HG02642 (cell line): ENCODE data around the gene ANKRD10.

Experiments
- ATAC-seq: cut with Tn5 transposase; IDR thresholded peaks from one replicate; pipeline ENCODE4 v1.9.1; 2021; ENCODE audit warnings: mild to moderate bottlenecking; ENCODE audit not compliant: unreplicated experiment, poor library complexity

ANKRD10 gene

DNA sequence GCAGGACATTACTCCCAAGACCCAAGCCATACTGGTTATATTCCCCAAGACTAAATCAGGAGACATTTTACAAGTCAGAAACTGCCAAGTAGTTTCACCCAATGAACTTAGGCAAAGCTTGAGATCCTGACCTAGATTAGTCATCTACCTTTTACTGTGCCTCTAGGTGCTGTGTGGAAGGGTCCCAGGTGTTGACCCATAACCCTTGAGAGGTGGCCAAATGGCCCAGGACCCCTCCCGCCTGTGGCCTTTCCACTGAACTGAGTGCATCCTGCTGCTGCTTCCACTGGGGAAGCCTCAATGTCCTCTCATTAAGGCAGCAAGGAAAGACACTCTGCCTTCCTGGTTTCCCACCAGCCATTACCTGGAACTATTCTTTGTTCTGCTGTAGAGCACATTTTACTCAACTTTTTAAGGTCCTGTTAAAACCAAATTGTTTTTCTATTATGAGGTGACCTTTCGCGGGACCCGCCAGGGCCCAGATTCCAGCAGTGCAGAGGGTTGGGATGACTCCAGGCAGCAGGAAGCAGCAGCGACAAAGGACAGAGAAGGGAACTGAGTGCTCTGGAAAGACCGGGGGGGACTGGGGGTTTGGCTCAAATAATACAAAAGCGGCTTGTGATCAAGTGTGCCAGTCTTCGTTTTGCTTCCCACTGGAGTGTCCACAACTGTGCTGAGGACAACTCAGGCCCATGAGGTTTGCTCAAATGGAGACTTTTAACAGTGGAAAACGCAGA is 27.1 kb downstream of the ANKRD10 start:
- no peak for ATAC-seq

DNA sequence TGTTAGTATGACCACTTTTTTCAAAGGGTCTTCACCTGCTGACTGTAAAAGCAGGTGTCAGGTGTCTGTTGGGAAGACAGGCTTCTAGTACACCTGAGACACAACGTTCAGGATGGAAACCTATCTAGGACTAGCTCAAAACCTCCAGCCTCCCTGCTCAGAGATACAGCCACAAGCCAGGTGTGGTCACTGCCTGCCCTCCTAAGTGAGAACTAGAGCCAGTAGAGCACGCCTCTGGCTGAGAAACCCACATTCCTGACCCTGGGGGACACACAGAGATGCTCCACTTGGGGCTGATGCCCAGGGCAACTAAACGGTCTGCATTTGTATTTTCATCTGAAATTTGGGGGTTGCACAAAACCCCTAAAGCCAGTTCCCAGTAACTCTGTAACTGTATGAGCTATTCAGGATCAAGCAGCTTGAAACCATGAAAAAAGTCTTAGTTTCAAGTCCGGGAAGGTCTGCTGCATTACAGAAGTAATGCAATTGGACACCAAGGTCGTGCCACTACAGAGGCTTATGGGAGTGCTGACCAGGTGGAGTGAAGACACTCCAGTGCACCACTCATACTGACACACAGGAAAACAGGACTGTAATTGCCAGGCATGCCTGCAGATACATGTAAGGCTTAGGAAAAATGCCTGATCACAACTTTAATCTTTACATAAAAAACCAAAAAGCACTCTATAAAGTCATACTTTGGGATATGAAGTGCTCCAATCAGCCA is 27.8 kb downstream of the ANKRD10 start:
- ATAC-seq: no peak

DNA sequence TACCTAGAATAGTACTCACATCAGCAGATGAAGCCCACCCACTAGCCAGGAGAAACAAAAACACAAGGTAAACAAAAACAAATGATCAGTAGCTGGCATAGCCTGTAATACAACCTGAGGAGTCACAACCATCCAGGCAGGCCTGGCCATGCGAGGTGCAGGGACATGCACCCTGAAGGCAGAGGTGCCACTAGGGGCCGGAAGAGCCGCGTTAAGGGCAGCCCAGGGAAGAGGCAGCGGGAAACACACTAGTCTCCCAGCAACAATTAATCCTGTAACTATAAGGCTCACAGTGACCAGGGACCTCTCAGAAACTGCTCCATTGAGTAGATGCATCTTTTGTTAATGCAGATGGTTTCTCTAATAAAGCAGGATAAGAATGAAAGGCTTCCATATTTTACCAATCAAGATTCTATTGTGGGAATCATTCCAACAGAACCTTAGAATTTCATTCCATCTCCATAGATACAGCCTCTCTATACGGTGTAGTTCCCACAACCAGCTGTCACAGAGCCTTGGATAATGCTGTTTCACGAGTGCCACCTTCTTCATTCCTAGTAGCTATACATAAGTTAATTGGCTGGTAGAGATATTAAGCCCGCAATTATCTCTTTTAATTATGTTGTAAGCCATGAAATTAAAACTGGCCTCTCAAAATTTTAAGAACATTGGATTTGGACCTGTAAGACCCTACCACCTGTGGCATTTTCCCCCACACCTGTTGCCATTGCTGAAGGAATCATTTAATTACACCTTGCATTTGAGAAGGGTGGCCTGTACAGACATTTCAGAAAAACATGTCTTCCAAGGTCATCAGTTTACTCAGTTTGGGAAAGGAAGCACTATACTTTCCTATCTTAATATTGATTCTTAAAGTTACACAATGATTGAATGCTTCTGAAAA is 28.7 kb downstream of the ANKRD10 start:
- no peak for ATAC-seq

DNA sequence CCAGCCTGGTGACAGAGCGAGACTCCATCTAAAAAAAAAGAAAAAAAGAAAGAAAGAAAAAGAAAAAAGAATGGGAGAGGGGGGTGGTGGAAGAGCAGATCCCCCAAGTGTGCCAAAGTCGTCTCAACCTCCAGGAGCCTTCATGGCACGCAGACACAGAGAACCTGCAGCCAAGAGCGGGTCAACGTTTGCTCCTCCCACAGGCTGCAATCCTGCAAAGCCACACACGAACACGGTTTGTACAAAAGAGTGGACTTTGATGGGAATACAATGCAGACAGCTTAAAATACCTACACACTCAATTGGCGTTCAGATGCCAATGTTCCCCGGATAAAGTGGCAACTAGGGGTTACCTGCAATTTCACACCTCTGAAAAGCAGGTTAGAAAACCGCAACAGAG is 29.4 kb downstream of the ANKRD10 start:
- no peak for ATAC-seq

DNA sequence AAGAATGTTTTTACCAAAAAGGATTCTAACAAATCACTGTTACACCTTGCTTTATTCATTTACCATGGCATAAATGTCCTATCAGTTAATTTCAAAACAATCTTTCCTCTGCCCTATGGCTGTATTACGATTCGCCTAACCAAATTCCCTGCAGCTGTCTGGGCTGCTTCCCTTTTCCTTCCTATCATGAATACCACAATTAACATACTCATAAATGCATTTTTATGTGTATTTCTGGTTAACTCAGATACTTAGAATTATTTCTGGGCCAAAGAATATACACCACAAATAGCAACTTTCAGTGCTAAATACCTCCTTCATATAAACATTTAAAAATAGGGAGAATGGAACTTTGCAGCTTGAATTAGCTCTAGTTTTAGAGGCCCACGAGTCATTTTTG is 30.4 kb downstream of the ANKRD10 start:
- ATAC-seq: no peak

DNA sequence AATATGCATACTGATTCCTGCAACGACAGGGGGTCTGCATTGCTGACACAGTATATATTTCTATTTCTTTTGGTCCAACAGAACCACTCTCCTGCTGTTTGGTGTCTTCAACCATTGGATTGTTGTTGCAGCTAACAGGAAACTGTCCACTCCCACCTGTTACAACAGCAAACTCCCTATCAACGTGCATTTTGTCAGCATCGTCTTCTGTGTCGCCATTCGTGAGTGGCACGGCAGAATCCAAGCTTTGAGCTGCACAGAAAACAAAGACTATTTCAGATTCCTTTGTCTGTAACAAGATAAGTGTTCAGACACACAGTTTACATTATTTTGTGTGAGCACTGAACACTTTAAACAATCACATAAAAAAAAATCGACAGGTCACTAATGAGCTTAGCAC is 31.3 kb downstream of the ANKRD10 start:
- no peak for ATAC-seq

DNA sequence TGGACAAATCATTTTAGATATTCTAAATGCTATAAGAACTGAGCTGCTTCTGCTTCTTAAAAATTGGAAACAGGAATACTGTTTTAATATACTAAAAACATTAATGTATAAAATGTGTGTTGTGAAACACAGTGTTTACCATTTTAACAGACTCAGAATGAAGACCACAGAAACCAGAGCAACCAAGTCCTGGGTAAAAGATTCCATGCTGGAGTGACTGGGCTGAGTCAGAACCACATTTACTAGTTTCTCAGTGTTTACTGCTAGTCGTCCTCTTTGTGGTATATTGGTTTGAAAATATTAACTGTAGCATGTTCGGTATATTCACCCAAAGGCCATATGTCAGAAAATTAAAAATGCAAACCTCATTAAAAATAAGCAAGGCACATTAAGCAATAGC is 31.9 kb downstream of the ANKRD10 start:
- ATAC-seq: no peak

DNA sequence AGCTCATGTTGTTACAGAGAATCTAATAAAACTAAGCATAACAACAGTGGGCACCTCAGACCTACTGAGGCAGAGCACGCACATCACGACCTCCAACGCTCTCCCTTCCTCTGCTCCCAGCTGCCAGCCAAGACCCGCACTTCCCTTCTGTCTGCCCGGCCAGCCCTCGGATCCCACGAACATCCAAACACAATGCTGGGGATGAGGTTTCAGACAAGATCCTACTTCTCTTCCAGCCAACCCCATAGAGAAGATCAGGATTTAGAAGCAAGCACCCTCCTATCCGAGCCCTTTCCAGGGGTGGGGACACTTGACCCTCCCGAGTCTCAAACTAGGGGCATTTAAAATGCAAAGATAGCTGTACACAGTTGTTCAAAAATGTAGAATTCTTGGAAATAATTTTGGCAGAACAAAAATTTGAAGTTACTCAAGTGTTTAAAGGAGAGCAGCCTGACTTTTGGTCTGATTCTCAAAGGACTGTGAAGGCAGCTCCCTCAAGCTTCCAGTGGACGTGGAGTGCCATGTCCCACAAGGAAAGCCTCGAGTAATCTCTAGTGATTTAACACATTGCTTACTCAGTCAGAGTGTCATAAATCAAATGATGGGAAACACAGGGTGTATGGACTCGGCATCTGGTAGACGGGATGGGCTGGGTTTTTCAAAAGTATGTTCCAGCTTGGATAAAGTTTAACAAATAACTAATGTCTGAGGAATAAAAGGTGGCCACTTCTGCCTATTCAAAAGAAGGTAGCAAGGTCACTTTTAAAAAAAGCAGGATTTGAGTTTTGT is 32.8 kb downstream of the ANKRD10 start:
- no peak for ATAC-seq

DNA sequence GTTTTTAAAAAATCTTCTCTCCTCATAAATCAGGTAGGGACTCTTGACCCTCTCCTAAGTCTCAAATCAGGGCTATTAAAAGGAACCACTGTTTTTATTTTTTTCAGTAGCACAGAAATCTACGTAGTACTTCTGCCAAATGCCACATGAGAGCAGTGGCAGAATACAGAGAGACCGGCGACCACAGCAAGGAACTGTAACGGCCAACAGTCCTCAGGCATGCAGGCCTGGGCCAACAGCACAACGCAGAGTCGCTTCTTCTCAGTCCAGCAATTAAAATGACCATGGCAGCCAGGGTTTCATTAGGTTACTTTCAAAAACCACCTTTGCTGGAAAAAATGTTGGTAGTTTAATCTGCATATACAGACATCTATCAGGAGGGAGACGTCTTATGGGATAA is 34.2 kb downstream of the ANKRD10 start:
- no peak for ATAC-seq

DNA sequence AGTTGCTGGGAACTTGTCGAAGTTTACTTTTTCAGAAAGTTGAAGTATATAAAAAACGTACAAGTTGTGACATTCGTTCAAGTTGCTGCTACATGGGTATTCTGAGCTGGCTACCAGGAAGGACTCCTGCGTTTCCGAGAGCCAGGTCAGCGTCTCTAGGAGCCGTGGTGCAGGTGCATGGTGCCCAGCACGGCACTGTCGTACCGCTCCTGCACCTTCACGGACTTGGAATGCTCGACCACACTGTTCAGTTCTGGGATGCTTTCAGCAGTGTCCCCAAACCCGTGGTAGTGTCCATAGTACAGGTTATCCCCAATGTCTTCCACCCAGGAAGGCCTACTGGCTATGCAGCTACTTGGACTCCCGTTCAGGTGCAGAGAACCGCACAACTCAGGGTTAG is 35.4 kb downstream of the ANKRD10 start:
- no peak for ATAC-seq

DNA sequence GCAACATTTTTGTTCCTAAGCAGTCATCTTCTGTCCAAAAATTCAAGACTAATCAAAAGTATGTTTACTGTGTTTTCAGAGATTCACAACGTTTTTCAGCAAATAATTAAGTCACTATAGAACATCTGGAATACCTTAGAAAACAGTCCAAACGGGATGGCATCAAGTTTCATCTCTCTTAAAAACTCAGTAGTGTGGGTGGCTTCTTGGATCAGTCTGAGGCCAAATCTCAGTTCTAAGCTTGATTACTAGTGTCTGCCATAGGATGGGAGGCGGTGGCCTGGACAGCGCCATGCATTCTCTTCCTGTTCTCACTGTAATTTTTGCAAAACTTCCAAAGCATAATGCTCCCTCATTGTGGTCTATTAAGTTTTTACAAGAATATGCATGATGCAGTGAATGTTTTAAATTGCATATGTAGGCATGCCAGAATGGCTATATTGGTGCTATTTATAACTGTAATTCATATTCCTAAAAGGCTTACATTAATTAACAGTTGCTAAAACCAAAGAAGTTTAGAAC is 37.1 kb downstream of the ANKRD10 start:
- ATAC-seq: no peak

DNA sequence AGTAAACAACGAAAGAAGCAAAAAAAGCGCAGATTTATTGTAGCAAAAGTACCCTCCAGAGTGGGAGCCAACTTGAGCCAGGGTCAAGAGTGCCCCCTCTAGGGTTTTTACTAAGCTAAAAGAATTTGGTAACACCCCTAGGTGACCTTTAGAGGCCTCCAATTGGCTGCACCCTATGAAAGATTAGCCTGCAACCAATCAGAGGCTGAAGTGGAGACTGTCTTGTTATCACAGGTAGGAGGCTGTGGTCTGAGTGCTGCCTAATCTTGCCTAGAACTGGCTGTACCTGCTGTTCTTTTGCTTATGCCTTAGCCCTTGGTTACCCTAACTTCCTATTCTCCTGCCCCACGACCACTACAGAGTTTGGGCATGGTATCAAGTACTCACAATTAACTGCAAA is 38.3 kb downstream of the ANKRD10 start:
- ATAC-seq: no peak

DNA sequence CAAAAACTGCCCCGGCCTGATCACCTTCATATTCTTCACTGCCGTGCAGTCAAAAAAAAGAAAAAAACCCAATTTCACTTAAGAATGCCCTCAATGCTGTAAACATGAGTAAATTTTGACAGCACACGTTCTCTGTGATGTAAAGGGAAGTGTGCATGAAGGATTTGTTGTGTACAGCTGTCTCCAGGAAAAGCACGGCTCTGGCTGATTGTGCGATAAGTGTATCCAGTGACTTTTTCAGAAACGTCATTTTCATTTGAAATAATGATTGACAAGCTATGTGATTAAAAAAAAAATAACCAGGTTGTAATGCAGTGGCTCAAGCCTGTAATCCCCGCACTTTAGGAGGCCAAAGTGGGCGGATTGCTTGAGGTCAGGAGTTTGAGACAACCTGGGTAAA is 39.6 kb downstream of the ANKRD10 start:
- ATAC-seq: no peak

DNA sequence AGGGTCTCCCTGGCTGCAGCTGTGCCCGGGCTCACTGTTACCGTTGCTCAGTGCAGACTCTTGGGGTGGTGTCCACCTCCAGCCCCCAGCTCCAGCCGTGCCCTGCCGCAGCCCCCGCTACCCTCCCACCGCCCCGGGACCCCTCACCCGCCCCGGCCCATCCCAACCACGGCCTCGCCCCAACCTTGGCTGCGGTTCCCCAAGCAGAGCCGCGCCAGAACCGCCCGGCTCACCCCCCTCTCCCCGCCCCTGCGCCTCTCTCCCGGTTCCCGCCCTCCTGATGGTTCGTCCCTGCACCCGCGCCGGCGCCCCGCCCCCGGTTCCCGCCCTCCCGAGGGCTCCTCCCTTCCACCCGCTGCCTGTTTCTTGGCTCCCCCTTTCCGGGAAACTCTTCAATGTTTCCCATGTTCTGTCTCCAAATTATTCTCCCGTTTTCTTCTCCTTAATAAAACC is 40.3 kb downstream of the ANKRD10 start:
- peak; percentile 75 for ATAC-seq

DNA sequence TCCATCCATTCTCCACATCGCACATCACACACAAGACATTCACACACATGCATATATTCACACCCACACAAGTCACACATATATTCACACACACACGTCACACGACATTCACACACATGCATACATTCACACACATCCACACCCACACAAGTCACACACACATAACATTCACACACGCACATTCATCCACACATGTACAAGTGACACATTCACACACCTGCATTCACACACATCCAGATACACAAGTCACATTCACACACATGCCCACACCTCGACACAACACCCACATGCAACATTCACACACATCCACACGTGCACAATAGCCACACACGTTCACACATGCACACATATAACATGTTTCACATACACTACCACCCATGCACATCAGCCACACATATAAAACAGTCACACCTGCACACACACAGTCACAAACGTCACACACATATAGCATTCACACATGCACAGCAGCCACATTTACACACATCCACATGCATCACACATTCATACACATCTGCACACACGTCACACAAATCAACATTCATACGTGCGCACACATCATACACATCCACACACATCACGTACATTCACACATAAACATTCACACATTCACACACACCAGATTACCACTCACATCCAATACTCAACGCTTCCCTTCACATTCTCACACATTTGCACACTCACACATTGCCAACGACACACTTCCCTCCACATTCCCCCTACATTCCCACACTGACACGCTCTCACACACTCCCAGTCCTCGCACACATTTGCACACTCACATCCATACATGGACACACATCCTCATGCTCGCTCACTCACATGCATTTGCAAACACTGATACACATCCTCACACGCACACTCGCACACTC is 41.0 kb downstream of the ANKRD10 start:
- ATAC-seq: no peak

DNA sequence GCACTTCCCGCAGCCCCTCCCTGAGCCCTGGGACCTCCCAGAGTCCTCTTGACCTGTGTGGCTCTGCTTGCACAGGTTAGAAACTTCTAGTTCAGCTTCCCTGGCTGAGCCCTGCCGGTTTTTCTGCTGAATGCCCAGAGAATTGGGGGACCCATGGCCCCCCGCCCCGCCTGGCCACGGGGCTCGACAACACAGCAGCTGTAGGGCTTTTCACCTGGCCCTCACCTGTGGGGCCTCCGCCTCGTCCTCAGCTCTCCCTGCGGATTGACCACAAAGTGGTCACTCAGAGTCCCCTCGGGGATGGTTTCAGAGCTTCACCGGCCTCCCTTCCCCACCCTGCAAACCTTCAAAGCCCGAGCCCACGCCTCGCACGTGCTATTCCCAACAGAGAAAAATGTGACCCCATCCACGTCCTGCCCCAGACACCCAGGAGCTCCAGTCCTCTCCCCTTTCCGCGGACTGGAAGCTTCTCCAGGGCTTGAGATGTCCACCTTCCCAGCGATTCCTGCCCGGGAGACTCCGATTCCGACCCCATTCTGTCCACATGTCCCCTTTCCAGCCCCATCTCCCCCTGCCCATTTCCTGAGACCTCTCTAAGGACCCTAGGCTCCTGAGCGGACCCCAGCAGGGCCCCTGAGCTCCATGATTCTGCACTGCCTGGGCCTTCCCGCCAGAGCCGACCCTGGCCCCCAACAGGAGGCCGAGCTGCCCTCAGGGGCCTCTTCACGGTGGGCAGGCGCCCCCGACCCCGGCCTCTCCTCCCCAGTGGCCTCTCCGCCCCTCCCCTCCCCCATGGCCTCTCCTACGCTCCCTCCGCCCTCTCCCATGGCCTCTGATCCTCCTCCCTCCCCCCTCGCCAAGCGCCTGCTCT is 41.9 kb downstream of the ANKRD10 start:
- no peak for ATAC-seq

DNA sequence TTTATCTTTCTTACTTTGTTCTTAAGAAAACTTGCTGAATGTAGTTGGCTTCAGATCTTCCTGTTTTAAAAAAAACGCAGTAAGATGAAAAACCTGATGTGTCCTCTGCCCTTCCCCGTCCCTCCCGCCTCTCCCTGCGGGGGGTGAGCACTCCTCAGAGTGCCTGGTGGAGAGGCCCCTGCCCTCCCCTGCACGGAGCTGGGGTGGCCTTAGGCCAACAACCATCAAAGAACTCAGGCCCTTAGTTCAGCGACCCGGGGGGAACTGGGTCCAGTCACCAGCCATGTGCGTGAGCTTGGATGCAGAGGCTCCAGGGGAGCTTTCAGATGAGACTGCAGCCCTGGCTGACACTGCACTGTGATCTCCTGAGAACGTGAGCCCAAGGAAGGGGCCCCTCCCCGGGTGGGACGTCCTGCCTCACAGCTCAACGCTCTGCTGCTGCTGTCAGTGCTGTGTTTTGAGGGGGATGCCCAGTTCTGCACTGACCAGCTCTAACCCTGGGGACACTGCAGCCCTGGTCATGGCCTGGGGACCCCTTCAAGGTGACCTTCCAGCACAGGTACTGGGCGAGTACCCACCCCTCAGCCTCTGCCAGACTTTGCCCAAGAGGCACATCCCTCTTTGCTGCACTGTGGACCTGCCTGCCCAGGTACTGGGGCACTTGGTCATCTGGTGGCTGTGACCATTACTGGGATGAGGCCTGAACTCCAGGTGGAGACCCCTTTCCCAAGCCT is 42.7 kb downstream of the ANKRD10 start:
- no peak for ATAC-seq
